ENCODE measurements around the gene FAM110A.
"Not testable (repeated sequence)": the region's sequence is repeated elsewhere in the genome, so short reads cannot be mapped to it uniquely, and the experiment has no call there.

Gene FAM110A

GRCh38 chr20:892371-892770 is 58.9 kb downstream of the FAM110A start:
- H3K4me3 ChIP-seq (ENCODE audit: low read depth, low read length): not testable (repeated sequence)
